CD4-positive, alpha-beta T cell treated with Interleukin-6 for 4 hours (primary cell): Measurements from ENCODE around the gene IFT22.
"Not testable (repeated sequence)": the region's sequence is repeated elsewhere in the genome, so short reads cannot be mapped to it uniquely, and the experiment has no call there.

Source experiments
- DNase-seq: peaks from one replicate; pipeline ENCODE4 v3.0.0-alpha.2; 2020; ENCODE audit warnings: mixed read lengths

IFT22 gene

GRCh38 chr7:101308245-101309085, 13.1 kb downstream of the IFT22 start:
- DNase-seq: peak; percentile 52

- DNase-seq: no peak
Observed at GRCh38 chr7:101306307-101306706, 15.3 kb downstream of the IFT22 start.

DNA sequence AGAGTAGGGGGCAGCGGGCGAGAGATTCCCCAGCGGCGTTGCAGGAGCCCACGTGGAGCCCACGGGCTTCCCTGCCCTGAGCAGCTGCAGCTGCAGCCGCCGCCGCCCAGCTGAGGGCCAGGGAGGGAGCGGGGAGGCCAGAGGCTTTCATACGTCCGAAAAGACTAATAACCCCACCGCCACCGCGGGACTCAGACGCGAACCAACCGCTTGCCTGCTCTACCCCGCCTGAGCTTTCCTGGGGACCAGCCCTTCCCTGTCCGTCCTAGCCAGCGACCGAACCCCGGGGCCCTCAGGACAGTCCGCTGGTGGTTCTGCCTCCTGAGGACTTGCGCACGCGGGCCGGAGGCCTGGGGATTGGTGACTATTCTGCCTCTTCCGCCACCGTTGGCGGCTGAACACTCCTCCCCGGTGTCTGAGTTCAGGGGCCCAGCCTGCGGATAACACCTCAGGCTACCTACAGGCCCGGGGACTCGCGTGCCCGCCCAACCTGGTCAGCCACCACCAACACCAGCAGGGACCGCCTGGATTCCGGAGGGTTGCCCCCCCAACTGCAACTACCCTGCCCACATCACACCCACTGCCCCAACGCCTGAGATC, 18.4 kb downstream of the IFT22 start:
- no peak for DNase-seq

GRCh38 chr7:101302641-101303101, 18.9 kb downstream of the IFT22 start:
- no peak for DNase-seq

GRCh38 chr7:101300465-101301376, 20.9 kb downstream of the IFT22 start:
- no peak for DNase-seq

DNA sequence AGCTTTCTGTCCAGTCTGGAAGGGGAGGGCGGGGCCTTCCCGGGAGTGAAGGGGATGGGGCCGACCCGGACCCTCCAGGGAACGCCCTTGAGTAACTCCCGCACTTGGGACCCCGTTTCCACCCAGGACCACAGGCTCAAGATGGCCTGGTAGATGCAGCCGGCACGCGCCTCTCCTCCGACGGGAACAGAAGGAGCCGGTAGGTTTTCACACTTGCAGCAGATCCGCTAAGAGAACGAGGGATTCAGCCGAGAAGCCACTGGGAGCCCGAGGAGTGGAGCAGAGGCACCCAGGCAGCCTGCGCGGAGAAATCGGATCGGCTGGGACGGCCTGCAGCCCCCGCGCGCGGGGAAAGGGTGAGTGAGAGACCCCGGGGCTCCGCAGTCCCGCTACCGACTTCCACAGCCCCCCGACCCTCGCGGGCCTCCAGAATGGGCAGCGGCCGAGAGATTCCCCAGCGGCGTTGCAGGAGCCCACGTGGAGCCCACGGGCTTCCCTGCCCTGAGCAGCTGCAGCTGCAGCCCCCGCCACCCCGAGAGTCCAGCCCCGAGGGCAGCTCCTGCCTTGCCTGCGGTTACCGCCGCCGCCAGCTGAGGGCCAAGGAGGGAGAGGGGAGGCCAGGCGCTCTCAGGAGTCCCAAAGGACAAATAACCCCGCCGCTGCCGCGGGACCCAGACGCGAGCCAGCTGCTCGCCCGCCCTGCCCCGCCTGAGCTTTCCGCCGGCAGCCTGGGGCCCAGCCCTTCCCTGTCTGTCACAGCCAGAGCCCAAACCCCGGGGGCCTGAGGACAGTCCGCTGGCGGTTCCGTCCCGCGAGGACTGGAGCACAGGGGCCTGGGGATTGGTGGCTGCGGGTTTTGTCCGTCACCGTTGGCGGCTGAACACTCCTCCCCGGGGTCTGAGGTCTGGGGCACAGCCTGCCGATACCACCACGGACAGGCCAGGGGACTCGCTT, 21.8 kb downstream of the IFT22 start:
- no peak for DNase-seq

- no peak for DNase-seq
Observed at GRCh38 chr7:101294832-101295121, 26.8 kb downstream of the IFT22 start.

DNA sequence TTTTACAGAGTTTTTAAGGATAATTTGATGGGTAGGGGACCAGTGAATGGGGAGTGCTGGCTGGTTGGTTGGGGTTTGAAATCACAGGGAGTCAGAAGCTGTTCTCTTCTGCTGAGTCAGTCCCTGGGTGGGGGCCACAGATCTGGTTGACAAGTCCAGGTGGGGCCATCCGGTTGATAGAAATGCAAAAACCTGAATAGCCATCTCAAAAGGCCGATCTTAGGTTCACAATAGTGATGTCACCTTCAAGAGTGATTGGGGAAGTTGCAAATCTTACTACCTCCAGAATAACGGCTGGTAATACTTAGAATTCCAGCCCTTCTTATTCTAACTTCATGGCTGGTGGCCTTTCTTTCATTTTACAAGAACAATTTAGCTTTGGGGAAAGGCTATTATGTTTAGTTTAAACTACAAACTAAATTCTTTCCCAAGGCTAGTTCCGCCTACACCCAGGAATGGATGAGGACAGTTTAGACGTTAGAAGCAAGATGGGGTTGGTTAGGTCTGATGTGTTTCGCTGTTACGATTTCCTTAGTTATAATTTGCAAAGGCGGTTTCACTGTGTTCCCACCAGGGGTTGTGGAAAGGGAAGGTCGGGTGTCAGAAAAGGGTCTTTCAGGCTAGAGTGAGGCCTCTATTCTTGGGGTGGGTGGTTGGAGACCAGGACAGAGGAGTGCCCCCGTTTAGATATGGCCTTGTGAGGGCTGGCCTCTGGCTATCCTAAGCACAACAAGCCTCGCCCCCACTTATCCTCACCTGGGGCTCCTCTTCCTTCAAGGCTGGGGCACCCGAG, 27.4 kb downstream of the IFT22 start:
- no peak for DNase-seq

DNA sequence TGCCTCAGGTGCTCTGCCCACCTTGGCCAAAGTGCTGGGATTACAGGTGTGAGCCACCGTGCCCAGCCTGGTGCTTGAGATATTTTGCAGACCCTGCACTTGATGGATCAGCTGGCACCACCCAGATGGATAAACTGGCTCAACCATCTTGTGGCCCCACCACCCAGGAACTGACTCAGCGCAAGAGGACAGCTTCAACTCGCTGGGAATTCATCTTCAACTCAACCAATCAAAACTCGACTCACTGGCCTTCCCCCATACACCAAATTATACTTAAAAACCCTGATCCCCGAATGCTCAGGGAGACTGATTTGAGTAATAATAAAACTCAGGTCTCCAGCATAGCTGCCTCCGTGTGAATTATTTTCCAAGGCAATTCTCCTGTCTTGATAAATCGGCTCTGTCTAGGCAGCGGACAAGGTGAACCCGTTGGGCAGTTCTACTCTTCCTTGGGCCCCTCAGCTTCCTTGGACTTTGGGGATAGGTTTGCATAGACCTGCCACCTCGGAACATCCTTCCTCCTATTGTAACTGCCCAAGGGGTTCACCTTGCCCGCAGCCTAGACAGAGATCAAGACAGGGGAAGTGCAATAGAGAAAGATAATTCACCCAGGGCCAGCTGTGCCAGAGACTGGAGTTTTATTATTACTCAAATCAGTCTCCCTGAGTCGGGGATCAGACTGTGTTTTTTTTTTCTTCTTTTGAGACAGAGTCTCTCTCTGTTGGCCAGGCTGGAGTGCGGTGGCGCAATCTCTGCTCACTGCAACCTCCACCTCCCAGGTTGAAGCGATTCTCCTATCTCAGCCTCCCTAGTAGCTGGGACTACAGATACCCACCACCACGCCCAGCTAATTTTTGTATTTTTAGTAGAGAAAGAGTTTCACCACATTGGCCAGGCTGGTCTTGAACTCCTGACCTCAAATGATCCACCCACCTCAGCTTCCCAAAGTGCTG, 28.3 kb downstream of the IFT22 start:
- not testable (repeated sequence) for DNase-seq

DNA sequence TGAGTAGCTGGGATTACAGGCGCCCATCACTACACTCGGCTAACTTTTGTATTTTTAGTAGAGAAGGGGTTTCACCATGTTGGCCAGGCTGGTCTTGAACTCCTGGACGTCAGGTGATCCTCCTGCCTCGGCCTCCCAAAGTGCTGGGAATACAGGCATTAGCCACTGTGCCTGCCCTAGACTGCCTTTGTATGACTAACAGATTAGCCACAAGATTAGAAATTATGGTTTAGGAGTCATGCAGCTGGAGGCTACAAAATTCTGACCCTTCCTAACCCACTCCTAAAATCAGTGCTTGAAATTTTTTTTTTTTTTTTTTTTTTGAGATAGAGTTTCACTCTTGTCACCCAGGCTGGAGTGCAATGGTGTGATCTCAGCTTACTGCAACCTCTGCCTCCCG, 29.0 kb downstream of the IFT22 start:
- DNase-seq: not testable (repeated sequence)

- peak; percentile 22 for DNase-seq
Observed at GRCh38 chr7:101290186-101291037, 31.2 kb downstream of the IFT22 start.

DNA sequence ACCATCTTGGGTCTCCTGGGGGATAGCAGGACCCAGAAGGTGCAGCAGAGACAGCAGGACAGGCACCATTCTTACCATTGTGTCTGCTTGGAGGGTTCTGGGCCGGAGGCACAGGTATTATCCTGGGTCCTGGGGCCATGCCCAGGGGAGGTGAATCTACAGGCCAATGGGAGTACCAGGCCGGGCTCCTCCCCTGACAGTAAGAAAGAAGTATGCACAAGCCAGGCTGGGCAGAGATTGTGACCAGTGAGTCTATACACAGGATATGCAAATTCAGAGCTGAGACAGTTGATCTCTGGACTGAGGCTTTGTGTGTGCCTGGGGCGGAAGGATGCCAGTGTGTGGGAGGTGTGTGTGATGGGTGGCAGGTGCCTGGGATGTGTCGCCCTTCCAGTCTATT, 31.9 kb downstream of the IFT22 start:
- not testable (repeated sequence) for DNase-seq

DNA sequence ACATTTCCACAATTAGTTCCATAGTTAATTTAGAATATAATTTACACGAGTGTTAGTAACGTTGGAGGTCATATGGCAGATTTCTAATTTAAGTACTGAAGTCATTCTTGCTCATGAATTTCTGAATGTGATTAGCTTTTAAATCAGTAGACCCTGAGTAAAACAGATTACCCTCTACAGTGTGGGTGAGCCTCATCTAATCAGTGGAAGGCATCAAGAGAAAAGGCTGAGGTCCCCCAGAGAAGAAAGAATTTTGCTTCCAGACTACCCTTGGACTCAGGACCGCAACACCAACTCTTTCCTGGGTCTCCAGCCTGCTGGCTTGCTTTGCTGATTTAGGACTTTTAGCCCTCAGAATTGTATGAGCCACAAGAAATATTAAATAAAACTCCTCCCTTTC, 33.2 kb downstream of the IFT22 start:
- no peak for DNase-seq

DNA sequence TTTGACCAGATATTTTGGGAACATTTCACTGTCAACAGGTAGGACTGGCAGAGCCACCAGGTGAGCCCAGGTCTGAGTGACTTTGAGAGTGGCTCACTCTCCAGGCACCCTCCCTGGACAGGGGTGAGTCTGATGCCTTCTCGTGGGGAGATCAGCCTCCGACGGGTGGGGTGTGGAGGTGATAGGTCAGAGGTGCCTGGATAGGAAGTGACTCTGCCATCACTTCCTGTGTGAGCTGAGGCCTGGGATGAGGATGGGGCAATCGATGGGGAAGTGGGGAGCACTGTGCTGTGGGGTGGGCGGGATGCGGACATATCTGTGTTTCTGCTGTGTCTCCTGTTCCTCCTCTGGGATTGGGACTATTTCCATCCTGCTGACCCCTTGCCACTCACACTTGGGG, 34.6 kb downstream of the IFT22 start:
- no peak for DNase-seq

- DNase-seq: not testable (repeated sequence)
Observed at GRCh38 chr7:101285880-101286279, 35.7 kb downstream of the IFT22 start.

DNA sequence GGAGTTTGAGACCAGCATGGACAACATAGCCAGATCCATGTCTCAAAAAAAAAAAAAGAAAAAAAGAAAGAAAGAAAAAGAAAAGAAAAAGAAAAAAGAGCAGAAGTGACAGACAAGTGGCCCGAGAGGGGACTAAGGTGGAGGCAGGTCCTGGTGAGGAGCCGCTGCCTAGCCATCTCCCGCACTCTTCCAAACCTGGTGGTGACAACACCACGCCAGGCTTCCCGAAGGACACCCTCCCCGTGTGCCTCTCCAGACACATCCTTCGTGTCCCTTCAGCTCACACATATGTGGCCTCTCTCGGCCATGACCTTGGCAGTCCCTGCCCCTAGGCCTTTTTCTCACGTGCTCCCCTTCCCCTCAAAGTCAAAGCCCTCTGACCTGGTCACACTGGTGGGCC, 36.4 kb downstream of the IFT22 start:
- no peak for DNase-seq

DNA sequence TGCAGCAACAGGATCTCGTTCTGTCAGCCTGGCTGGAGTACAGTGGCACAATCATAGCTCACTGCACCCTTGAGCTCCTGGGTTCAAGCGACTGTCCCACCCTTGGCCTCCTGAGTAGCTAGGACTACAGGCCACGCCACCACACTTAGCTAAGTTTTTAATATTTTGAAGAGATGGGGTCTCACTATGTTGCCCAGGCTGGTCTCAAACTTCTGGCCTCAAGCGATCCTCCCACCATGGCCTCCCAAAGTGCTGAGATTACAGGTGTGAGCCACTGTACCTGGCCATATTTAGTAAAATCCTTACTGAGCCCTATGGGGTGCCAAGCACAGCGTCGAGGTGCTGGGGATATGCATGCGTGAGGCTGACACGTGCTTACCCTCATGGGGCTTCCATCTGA, 40.7 kb downstream of the IFT22 start:
- not testable (repeated sequence) for DNase-seq

DNA sequence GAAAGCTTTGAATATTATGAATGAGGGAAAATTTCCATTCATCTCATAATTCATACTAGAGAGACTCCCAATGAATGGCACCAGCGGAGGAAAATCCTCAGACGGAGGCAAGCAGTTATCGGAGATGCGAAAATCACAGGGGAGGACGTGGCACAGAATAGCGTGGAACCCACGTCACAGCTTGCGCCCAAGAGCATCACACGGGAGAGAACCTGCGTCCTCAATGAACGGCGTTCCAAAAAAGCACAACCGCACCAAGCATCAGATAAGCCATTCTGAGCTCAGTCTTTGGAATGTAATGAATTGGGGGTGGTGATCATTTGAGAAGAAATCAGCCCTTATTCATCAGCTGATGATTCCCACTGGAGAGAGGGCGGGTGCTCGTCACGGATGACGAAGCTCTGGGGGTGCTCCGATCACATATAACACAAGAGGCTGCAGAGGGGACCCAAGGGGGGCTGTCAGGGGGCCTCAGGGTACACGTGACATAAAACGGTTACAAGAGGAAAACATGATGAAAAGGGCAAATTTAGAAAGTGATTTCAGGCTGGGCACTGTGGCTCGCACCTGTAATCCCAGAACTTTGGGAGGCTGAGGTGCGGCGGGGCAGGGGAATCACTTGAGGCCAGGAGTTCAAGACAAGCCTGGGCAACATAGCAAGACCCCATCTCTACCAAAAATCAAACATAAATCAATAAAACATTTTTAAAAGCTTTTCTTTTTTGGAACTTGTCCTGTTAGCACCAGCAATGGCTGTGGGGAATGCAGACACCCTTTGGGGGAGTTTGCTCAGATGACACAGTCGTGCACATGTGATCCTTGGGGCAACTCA, 42.9 kb downstream of the IFT22 start:
- no peak for DNase-seq
